Measurements from ENCODE around the gene NAP1L1. TPM values are rescaled to one million over a fixed set of nuclear protein-coding genes. Genes with fewer than 3 reads are reported as not detected.

NAP1L1 gene
- total RNA-seq, 4 donors from 2014 or later = 193 to 341 (median 213) TPM

- TF ChIP-seq POLR2A (IDR thresholded peaks at IDR 0.05) (no peak), CTCF (IDR thresholded peaks at IDR 0.05) (no peak)
- no peak overlapping the region for H3K4me3 ChIP-seq (replicated peaks in 1 of 3)
- no peak overlapping the region for H3K27ac ChIP-seq
- no peaks in the 10 kb centered on the region for H3K4me1 ChIP-seq
- DNase-seq = no peak
- intact Hi-C loops (cut with DNase I) = no loop called here
- no peaks in the 10 kb centered on the region for H3K27me3 ChIP-seq
- no peaks in the 10 kb centered on the region for H3K9me3 ChIP-seq
- H3K36me3 ChIP-seq = no peaks in the 10 kb centered on the region
- 85 to 86% methylated on average over 6 of the region's 6 CpGs for WGBS, 2 donors
Measured at GRCh38 chr12:76119887-76120286, 35.4 kb upstream of the NAP1L1 start.

- Histone ChIP-seq H3K4me3 (replicated peaks in 1 of 3) (no peak overlapping the region), H3K36me3 (no peaks in the 10 kb centered on the region), H3K27me3 (no peaks in the 10 kb centered on the region), H3K9me3 (no peaks in the 10 kb centered on the region), H3K27ac (no peak overlapping the region), H3K4me1 (no peaks in the 10 kb centered on the region)
- no peak for DNase-seq
- TF ChIP-seq CTCF (IDR thresholded peaks at IDR 0.05) (no peak), POLR2A (IDR thresholded peaks at IDR 0.05) (no peak)
- intact Hi-C loops (cut with DNase I) = no loop called here
- 93 to 94% methylated on average over 2 of the region's 2 CpGs for WGBS, 2 donors
Measured at GRCh38 chr12:76117751-76118150, 33.3 kb upstream of the NAP1L1 start.

GRCh38 chr12:76117067-76117691 lies 32.7 kb upstream of the NAP1L1 start:
- intact Hi-C loops (cut with DNase I) = no loop called here
- Histone ChIP-seq H3K27ac (no peak overlapping the region), H3K9me3 (no peaks in the 10 kb centered on the region), H3K4me1 (no peaks in the 10 kb centered on the region), H3K27me3 (no peaks in the 10 kb centered on the region), H3K36me3 (no peaks in the 10 kb centered on the region), H3K4me3 (replicated peaks in 1 of 3) (no peak overlapping the region)
- TF ChIP-seq CTCF (IDR thresholded peaks at IDR 0.05) (no peak), POLR2A (IDR thresholded peaks at IDR 0.05) (no peak)
- DNase-seq = no peak
- 94 to 97% methylated on average over 3 of the region's 3 CpGs for WGBS, 2 donors

- Histone ChIP-seq H3K4me3 (replicated peaks in 1 of 3) (no peak overlapping the region), H3K4me1 (no peaks in the 10 kb centered on the region), H3K36me3 (no peaks in the 10 kb centered on the region), H3K27ac (no peak overlapping the region), H3K27me3 (no peaks in the 10 kb centered on the region), H3K9me3 (no peaks in the 10 kb centered on the region)
- WGBS, 2 donors = 78% methylated on average over 7 of the region's 7 CpGs
- DNase-seq = no peak
- TF ChIP-seq POLR2A (IDR thresholded peaks at IDR 0.05) (no peak), CTCF (IDR thresholded peaks at IDR 0.05) (no peak)
- intact Hi-C loops (cut with DNase I) = no loop called here
Measured at GRCh38 chr12:76113800-76114757, 29.6 kb upstream of the NAP1L1 start.

- TF ChIP-seq CTCF (IDR thresholded peaks at IDR 0.05) (no peak), POLR2A (IDR thresholded peaks at IDR 0.05) (no peak)
- 79 to 84% methylated on average over 1 of the region's 1 CpG for WGBS, 2 donors
- H3K4me1 ChIP-seq = no peaks in the 10 kb centered on the region
Measured at GRCh38 chr12:76111209-76111749, 26.8 kb upstream of the NAP1L1 start.

More at GRCh38 chr12:76111209-76111749, 26.8 kb upstream of the NAP1L1 start:
- DNase-seq = no peak
- intact Hi-C loops (cut with DNase I) = no loop called here
- Histone ChIP-seq H3K27ac (no peak overlapping the region), H3K4me3 (replicated peaks in 1 of 3) (no peak overlapping the region), H3K27me3 (no peaks in the 10 kb centered on the region), H3K9me3 (no peaks in the 10 kb centered on the region), H3K36me3 (no peaks in the 10 kb centered on the region)

Data from thyroid gland (tissue), 4 donors.